Measurements from ENCODE around the gene HS1BP3. TPM values are rescaled to one million over a fixed set of nuclear protein-coding genes. Genes with fewer than 3 reads are reported as not detected.

Gene HS1BP3
- total RNA-seq, 4 donors from 2014 or later: 30.8 to 42.7 (median 41.7) TPM

- H3K4me1 ChIP-seq: no peaks in the 10 kb centered on the region
- no peaks in the 10 kb centered on the region for H3K36me3 ChIP-seq
- no peak for DNase-seq
- TF ChIP-seq POLR2A (IDR thresholded peaks at IDR 0.05): no peak
- TF ChIP-seq CTCF (IDR thresholded peaks at IDR 0.05): no peak
- no peaks in the 10 kb centered on the region for H3K9me3 ChIP-seq
- WGBS, 2 donors: 81 to 91% methylated on average over 1 of the region's 1 CpG
- H3K4me3 ChIP-seq (replicated peaks in 1 of 3): no peak overlapping the region
- intact Hi-C loops (cut with DNase I): no loop called here
- H3K27me3 ChIP-seq: no peaks in the 10 kb centered on the region
- no peak overlapping the region for H3K27ac ChIP-seq
Observed at GRCh38 chr2:20678086-20678395, 27.1 kb upstream of the HS1BP3 start.

GRCh38 chr2:20677301-20678085 is 26.6 kb upstream of the HS1BP3 start:
- 76 to 83% methylated on average over 14 to 15 of the region's 15 CpGs for WGBS, 2 donors
- Histone ChIP-seq H3K36me3 (no peaks in the 10 kb centered on the region), H3K4me3 (replicated peaks in 1 of 3) (no peak overlapping the region), H3K4me1 (no peaks in the 10 kb centered on the region), H3K27ac (no peak overlapping the region), H3K27me3 (peaks cover 2% of the 10 kb centered on the region), H3K9me3 (no peaks in the 10 kb centered on the region)
- DNase-seq: no peak
- intact Hi-C loops (cut with DNase I): no loop called here
- TF ChIP-seq CTCF (IDR thresholded peaks at IDR 0.05) (no peak), POLR2A (IDR thresholded peaks at IDR 0.05) (no peak)

- H3K36me3 ChIP-seq: no peaks in the 10 kb centered on the region
- no peak for DNase-seq
- H3K27ac ChIP-seq: no peak overlapping the region
- peaks cover 0 to 2% of the 10 kb centered on the region in 2 donors for H3K4me1 ChIP-seq
- 88 to 93% methylated on average over 12 of the region's 12 CpGs for WGBS, 2 donors
- no peaks in the 10 kb centered on the region for H3K9me3 ChIP-seq
- TF ChIP-seq POLR2A (IDR thresholded peaks at IDR 0.05): no peak
- TF ChIP-seq CTCF (IDR thresholded peaks at IDR 0.05): no peak
- intact Hi-C loops (cut with DNase I): no loop called here
- H3K27me3 ChIP-seq: peaks cover 8% of the 10 kb centered on the region
- no peak overlapping the region for H3K4me3 ChIP-seq (replicated peaks in 1 of 3)
Observed at GRCh38 chr2:20676353-20677215, 25.7 kb upstream of the HS1BP3 start.

- 47 to 52% methylated on average over 5 of the region's 6 CpGs for WGBS, 2 donors
- Histone ChIP-seq H3K4me1 (peaks cover 2% of the 10 kb centered on the region in 2 donors), H3K4me3 (replicated peaks in 1 of 3) (no peak overlapping the region), H3K27me3 (peaks cover 16% of the 10 kb centered on the region), H3K9me3 (no peaks in the 10 kb centered on the region), H3K36me3 (no peaks in the 10 kb centered on the region), H3K27ac (no peak overlapping the region)
- no peak for DNase-seq
- no peak for TF ChIP-seq CTCF (IDR thresholded peaks at IDR 0.05)
- no peak for TF ChIP-seq POLR2A (IDR thresholded peaks at IDR 0.05)
- intact Hi-C loops (cut with DNase I): no loop called here
Observed at GRCh38 chr2:20675701-20676352, 24.9 kb upstream of the HS1BP3 start.

Data from thyroid gland (tissue), 4 donors.